Testis (tissue), 3 donors: Measurements from ENCODE around the gene SPATA2L. TPM values are rescaled to one million over a fixed set of nuclear protein-coding genes. Genes with fewer than 3 reads are reported as not detected.

Experiments used
- DNase-seq: peaks from one replicate; pipeline ENCODE4 v3.0.0-alpha.2; 2019
- H3K27ac ChIP-seq, 2 donors: fragments of 200-600 bp; sonication (generic); one replicate each; pipeline ENCODE4 v1.5.1; 2019
- H3K27me3 ChIP-seq: fragments of 200-600 bp; sonication (generic); one replicate; pipeline ENCODE4 v1.5.1; 2019
- H3K36me3 ChIP-seq: fragments of 200-600 bp; sonication (generic); one replicate; pipeline ENCODE4 v1.5.1; 2017; ENCODE audit warnings: low read depth; ENCODE audit errors: missing control alignments
- H3K4me1 ChIP-seq: fragments of 200-600 bp; sonication (generic); one replicate; pipeline ENCODE4 v1.5.1; 2019
- H3K4me3 ChIP-seq, 2 donors: fragments of 200-600 bp; sonication (generic); one replicate each; pipeline ENCODE4 v1.5.1; 2017 to 2019
- H3K9me3 ChIP-seq: fragments of 200-600 bp; sonication (generic); one replicate; pipeline ENCODE4 v1.5.1; 2017
- POLR2A ChIP-seq: fragments of 450-650 bp; IDR thresholded peaks from one replicate; pipeline ENCODE4 v1.6.1; 2017; ENCODE audit warnings: antibody characterized with exemption, mild to moderate bottlenecking, moderate library complexity
- WGBS, 2 donors: methylation state at CpG; one replicate each; pipeline ENCODE4 v1.1.5; 2018; 5-methylcytosine and 5-hydroxymethylcytosine counted together
- intact Hi-C: fragments of 100-400 bp; cut with DNase I; formaldehyde crosslinking; loops from one replicate; pipeline ENCODE4 v1.15.1; 2023; ENCODE audit warnings: low total_unique reads
- polyA plus RNA-seq: library from polyadenylated mRNA; stranded (reverse); fragments of 350-450 nt; fragmentation: Illumina TruSeq; extraction: RNeasy Lipid Tissue Mini Kit (QIAGEN cat#74804); gene quantifications from one replicate; pipeline ENCODE4 v1.2.3, GENCODE V29; 2014; ENCODE audit warnings: low read depth, low replicate concordance; ENCODE audit not compliant: insufficient read depth
- total RNA-seq, 2 donors: library from RNA; depleted of rRNA; stranded (reverse); fragments of >200 nt; gene quantifications; one replicate each; pipeline ENCODE4 v1.2.3, GENCODE V29; 2016
- TF ChIP-seq, protein P1 (sequence below), 3 experiments: fragments of 450-650 bp in 2 of 3; fragments of 200-600 bp in 1 of 3; sonication (generic) in 1 of 3; IDR thresholded peaks; one replicate each; pipeline ENCODE4 v1.5.1; 2016 to 2019; ENCODE audit warnings: antibody characterized with exemption in 3 of 3, mild to moderate bottlenecking in 2 of 3, moderate library complexity in 1 of 3

SPATA2L gene
- total and polyA plus RNA-seq, 3 donors from 2014 or later = 4.9 to 14.4 (median 13.9) TPM

DNA sequence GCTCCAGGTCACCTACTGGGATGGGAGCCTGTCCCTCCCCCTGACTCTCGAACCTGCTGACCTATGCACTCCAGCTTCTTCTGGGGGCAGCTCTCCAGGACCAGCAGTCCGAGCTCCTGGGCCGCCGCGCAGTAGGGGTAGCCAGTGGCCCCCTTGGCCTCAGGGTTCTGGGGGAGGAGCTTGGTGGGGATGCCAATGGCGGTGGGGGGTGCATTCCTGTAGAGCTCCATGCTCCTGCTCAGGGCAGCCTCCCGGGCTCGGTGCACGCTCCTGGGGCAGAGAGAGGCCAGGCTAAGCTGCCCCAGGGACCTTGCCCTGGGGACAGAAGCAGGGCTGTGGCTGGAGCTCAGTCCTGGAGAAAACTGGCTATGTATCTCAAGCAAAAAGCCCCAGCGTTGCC is 7.7 kb upstream of the SPATA2L start:
- no peak for DNase-seq
- H3K4me1 ChIP-seq = no peaks in the 10 kb centered on the region
- no peaks in the 10 kb centered on the region for H3K27me3 ChIP-seq
- H3K9me3 ChIP-seq = no peaks in the 10 kb centered on the region
- H3K27ac ChIP-seq = no peak overlapping the region
- WGBS, 2 donors = 90 to 100% methylated on average over 1 to 10 of the region's 10 CpGs
- TF ChIP-seq POLR2A = no peak
- TF ChIP-seq, protein P1, sequence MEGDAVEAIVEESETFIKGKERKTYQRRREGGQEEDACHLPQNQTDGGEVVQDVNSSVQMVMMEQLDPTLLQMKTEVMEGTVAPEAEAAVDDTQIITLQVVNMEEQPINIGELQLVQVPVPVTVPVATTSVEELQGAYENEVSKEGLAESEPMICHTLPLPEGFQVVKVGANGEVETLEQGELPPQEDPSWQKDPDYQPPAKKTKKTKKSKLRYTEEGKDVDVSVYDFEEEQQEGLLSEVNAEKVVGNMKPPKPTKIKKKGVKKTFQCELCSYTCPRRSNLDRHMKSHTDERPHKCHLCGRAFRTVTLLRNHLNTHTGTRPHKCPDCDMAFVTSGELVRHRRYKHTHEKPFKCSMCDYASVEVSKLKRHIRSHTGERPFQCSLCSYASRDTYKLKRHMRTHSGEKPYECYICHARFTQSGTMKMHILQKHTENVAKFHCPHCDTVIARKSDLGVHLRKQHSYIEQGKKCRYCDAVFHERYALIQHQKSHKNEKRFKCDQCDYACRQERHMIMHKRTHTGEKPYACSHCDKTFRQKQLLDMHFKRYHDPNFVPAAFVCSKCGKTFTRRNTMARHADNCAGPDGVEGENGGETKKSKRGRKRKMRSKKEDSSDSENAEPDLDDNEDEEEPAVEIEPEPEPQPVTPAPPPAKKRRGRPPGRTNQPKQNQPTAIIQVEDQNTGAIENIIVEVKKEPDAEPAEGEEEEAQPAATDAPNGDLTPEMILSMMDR (IDR thresholded peaks at IDR 0.05) = no peak
- no peak overlapping the region for H3K4me3 ChIP-seq
- intact Hi-C loops = no loop called here
- no peaks in the 10 kb centered on the region for H3K36me3 ChIP-seq

DNA sequence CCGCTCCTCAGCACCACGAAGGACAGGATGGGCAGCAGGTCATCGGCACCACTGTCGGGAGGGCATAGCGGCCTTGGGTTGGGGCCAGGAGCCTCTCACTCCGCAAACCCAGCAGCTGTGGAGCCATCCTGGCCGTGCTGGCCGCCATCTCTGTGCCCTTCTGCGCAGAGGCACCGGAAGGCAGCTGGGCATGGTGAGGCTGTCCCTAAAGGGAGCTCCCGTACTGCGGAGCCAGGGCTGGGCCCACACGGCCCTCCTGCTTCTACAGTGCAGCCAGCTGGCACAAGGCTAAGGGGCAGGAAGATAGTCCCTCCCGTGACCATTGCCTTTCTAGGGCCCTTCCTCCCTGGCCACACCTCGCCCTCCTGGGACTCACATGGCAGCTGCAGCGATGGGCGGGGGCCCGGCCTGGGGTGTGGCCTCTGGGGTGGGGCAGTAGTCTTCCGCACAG is 7.0 kb upstream of the SPATA2L start:
- no peak for DNase-seq
- H3K9me3 ChIP-seq = no peaks in the 10 kb centered on the region
- TF ChIP-seq POLR2A = no peak
- TF ChIP-seq, protein P1 (IDR thresholded peaks at IDR 0.05) = no peak
- H3K4me1 ChIP-seq = no peaks in the 10 kb centered on the region
- H3K36me3 ChIP-seq = no peaks in the 10 kb centered on the region
- H3K27ac ChIP-seq = no peak overlapping the region
- intact Hi-C loops = no loop called here
- 88 to 92% methylated on average over 4 to 19 of the region's 19 CpGs for WGBS, 2 donors
- H3K4me3 ChIP-seq = no peak overlapping the region
- H3K27me3 ChIP-seq = no peaks in the 10 kb centered on the region

DNA sequence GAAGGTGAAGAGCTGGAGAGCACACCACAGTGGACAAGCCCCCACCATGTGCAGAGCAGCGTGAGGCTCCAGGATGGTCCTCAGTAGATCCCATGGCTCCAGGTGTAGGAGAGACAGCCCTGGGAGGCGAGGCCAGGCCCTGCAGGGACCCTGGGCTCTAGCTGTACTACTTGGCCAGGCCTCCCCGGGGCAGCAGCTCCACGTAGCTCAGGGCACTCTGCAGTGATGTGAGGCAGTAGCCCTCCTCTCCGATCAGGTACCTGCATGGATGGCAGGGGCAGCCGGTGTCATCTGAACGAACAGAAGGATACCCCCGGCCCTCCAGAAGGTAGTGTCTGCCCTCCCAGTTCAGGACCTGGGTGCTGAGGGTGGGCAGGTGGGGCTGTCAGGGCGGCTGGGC is 6.2 kb upstream of the SPATA2L start:
- H3K36me3 ChIP-seq = no peaks in the 10 kb centered on the region
- 86 to 89% methylated on average over 5 to 9 of the region's 9 CpGs for WGBS, 2 donors
- H3K9me3 ChIP-seq = no peaks in the 10 kb centered on the region
- no peaks in the 10 kb centered on the region for H3K27me3 ChIP-seq
- no peak overlapping the region for H3K27ac ChIP-seq
- H3K4me1 ChIP-seq = no peaks in the 10 kb centered on the region
- intact Hi-C loops = no loop called here
- H3K4me3 ChIP-seq = no peak overlapping the region
- TF ChIP-seq, protein P1 (IDR thresholded peaks at IDR 0.05) = no peak
- no peak for TF ChIP-seq POLR2A
- no peak for DNase-seq

DNA sequence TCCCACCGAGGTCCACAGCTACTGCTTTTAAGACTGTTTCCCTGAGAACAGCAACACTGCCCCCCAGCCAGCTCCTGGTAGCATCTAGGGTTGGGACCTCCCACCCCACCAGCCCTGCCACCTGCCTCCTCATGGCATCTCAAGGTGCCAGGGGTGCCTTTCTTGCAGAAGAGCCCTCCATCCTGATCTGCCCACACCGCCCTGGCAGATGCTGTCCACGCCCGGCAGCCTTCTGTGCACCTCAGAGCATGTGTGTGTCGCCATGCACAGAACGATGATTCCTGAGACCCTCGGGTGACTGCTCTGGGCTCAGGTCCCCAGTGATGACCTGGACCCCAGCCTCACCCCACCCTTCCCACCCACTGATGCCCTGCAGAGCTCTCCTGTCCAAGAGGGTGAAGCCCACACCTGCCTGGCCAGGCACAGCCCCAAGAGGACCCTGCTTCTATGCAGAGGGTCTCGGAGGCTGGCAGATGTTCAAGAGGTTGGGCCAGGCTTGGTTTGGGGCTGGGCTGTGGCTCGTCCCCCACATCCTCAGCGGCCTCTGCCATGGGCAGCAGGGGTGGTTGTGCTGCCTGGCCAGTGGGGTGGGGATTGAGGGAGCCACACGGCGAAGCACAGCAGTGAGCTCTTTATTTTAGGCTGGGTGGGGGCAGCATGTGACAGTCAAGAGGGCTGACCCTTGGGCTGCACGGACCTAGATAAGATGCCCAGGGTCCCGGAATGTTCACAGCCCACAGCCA is 5.2 kb upstream of the SPATA2L start:
- TF ChIP-seq, protein P1 (IDR thresholded peaks at IDR 0.05) = no peak
- no peak for TF ChIP-seq POLR2A
- Histone ChIP-seq H3K4me3 (no peak overlapping the region), H3K27me3 (no peaks in the 10 kb centered on the region), H3K9me3 (no peaks in the 10 kb centered on the region), H3K27ac (no peak overlapping the region), H3K4me1 (no peaks in the 10 kb centered on the region), H3K36me3 (no peaks in the 10 kb centered on the region)
- 77 to 93% methylated on average over 6 to 14 of the region's 14 CpGs for WGBS, 2 donors
- DNase-seq = no peak
- intact Hi-C loops = no loop called here

DNA sequence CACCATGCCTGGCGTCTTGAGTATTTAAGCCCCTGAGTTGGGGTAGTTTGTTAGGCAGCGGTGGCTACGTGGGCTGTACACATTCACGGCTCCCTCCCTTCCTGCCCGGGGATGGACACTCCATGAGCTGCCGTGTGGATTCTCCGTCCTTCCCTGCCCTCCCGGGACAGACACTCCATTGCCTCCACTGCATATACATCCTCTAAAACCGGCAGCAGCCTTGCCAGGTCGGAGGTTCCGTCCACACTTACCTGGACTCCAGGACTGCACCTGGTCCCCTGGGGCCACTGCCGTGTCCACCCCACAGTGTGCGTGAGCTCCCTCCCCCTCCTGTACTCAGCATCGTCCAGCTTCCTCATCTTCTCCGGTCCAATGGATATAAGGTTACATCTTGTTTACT is 3.5 kb upstream of the SPATA2L start:
- intact Hi-C loops = no loop called here
- no peak overlapping the region for H3K4me3 ChIP-seq
- TF ChIP-seq, protein P1 (IDR thresholded peaks at IDR 0.05) = no peak
- no peak for TF ChIP-seq POLR2A
- 69% methylated on average over 15 of the region's 15 CpGs for WGBS, 2 donors
- no peak for DNase-seq
- no peaks in the 10 kb centered on the region for H3K9me3 ChIP-seq
- no peaks in the 10 kb centered on the region for H3K27me3 ChIP-seq
- no peak overlapping the region for H3K27ac ChIP-seq
- H3K4me1 ChIP-seq = peaks cover 9% of the 10 kb centered on the region
- no peaks in the 10 kb centered on the region for H3K36me3 ChIP-seq
